OCI-LY7 (cell line): ENCODE data around the gene GALNT2. TPM values are rescaled to one million over a fixed set of nuclear protein-coding genes. Genes with fewer than 3 reads are reported as not detected.

ENCODE experiments used
- BruUV-seq: library from RNA; stranded (reverse); fragments of 400-500 nt; replicated peaks from 2 replicates; lab custom pipeline; 2021; lab: Mats Ljungman, UMichigan
- CTCF ChIA-PET: fragments of 300-600 bp; sonication (Branson Sonifier 250); formaldehyde crosslinking; loops from one replicate; lab custom pipeline; 2022; ENCODE audit warnings: antibody characterized with exemption; ENCODE audit not compliant: unreplicated experiment; lab: Charles Lee
- POLR2A ChIA-PET: fragments of 300-600 bp; sonication (Branson Sonifier 250); formaldehyde crosslinking; loops from one replicate; lab custom pipeline; 2022; ENCODE audit warnings: antibody characterized with exemption; lab: Charles Lee
- DNase-seq: peaks from one replicate; pipeline ENCODE4 v3.0.0-alpha.2; 2015; ENCODE audit warnings: low spot score
- H2AFZ ChIP-seq: fragments of 200-600 bp; sonication (generic), shearing (Covaris generic); 2 replicates; pipeline ENCODE4 v1.6.1; 2014; ENCODE audit warnings: mild to moderate bottlenecking, antibody characterized with exemption, low read length, moderate library complexity
- H3K27ac ChIP-seq: fragments of 200-600 bp; sonication (generic); 2 replicates; pipeline ENCODE4 v1.5.1; 2014; ENCODE audit warnings: mixed run types, low read depth, mild to moderate bottlenecking, moderate library complexity, low read length, inconsistent platforms; ENCODE audit not compliant: poor library complexity, severe bottlenecking
- H3K36me3 ChIP-seq: fragments of 200-600 bp; sonication (generic); 2 replicates; pipeline ENCODE4 v1.6.1; 2014; ENCODE audit warnings: mild to moderate bottlenecking, antibody characterized with exemption, low read length, moderate library complexity, mixed read lengths; ENCODE audit not compliant: insufficient read depth
- H3K4me1 ChIP-seq: fragments of 200-600 bp; sonication (generic); 2 replicates; pipeline ENCODE4 v1.5.1; 2014; ENCODE audit warnings: mild to moderate bottlenecking, low read length; ENCODE audit not compliant: insufficient read depth, poor library complexity, severe bottlenecking
- H3K4me2 ChIP-seq: fragments of 200-600 bp; sonication (generic); 2 replicates; pipeline ENCODE4 v1.6.1; 2014; ENCODE audit warnings: mild to moderate bottlenecking, low read length
- H3K4me3 ChIP-seq: fragments of 200-600 bp; sonication (generic); 2 replicates; pipeline ENCODE4 v1.5.1; 2014; ENCODE audit warnings: mild to moderate bottlenecking, low read depth, low read length; ENCODE audit not compliant: poor library complexity, severe bottlenecking
- H3K79me2 ChIP-seq: fragments of 200-600 bp; sonication (generic); 2 replicates; pipeline ENCODE4 v1.6.1; 2016; ENCODE audit warnings: low read depth, mild to moderate bottlenecking, low read length, moderate library complexity, mixed read lengths; ENCODE audit not compliant: insufficient read depth
- H3K9me2 ChIP-seq: fragments of 200-600 bp; sonication (generic); 2 replicates; pipeline ENCODE4 v1.6.1; 2016; ENCODE audit warnings: mild to moderate bottlenecking, low read length, mixed read lengths; ENCODE audit not compliant: insufficient read depth
- H3K9me3 ChIP-seq: fragments of 200-600 bp; sonication (generic); 2 replicates; pipeline ENCODE4 v1.6.1; 2014; ENCODE audit warnings: mild to moderate bottlenecking, mixed run types, low read length, mixed read lengths
- H4K20me1 ChIP-seq: fragments of 200-600 bp; sonication (generic); 2 replicates; pipeline ENCODE4 v1.6.1; 2014; ENCODE audit warnings: mild to moderate bottlenecking, antibody characterized with exemption, low read length, moderate library complexity, mixed read lengths; ENCODE audit not compliant: insufficient read depth
- CTCF ChIP-seq: fragments of 200-600 bp; sonication (generic); conservative IDR thresholded peaks from 2 replicates; pipeline ENCODE4 v1.5.1; 2014; ENCODE audit warnings: mild to moderate bottlenecking, antibody characterized with exemption, low read length, moderate library complexity, mixed read lengths
- EZH2phosphoT487 ChIP-seq: fragments of 200-600 bp; sonication (generic); IDR thresholded peaks from 2 replicates; pipeline ENCODE4 v1.6.1; 2018; ENCODE audit warnings: low read depth, borderline replicate concordance, mild to moderate bottlenecking, mixed run types, antibody characterized with exemption, low read length, moderate library complexity, mixed read lengths
- intact Hi-C: fragments of 100-400 bp; cut with micrococcal nuclease; formaldehyde crosslinking; loops from one replicate; pipeline ENCODE4 v1.10.0; 2022; ENCODE audit not compliant: unreplicated experiment
- total RNA-seq, 2 experiments: library from RNA; depleted of rRNA in 1 of 2; stranded (reverse); fragments of >200 nt in 1 of 2; shearing (Covaris generic) in 1 of 2; gene quantifications; 2 replicates each; pipeline ENCODE4 v1.2.3, GENCODE V29; 2014 to 2022

GALNT2 gene
- total RNA-seq, 2 experiments from 2014 or later = 29.9 to 67.3 TPM

- no TSS peak for BruUV-seq
- POLR2A ChIA-PET = interaction anchor here (1.2 to 2.8 kb wide), 3 partner anchors 11 to 23 kb away, joined by 3 to 15 read pairs (median 9); no protein-coding TSS in a partner anchor
- Histone ChIP-seq H3K79me2 (no peaks in the 10 kb centered on the region), H3K4me3 (no peak overlapping the region), H3K9me2 (no peaks in the 10 kb centered on the region), H3K36me3 (no peaks in the 10 kb centered on the region), H3K9me3 (no peaks in the 10 kb centered on the region), H3K27ac (no peak overlapping the region), H3K4me2 (no peak overlapping the region), H4K20me1 (no peaks in the 10 kb centered on the region), H2AFZ (no peak overlapping the region), H3K4me1 (no peaks in the 10 kb centered on the region)
- no peak for TF ChIP-seq CTCF
- no peak for TF ChIP-seq EZH2phosphoT487
- CTCF ChIA-PET = no interaction called here
- DNase-seq = no peak
- intact Hi-C loops = no loop called here
Observed at GRCh38 chr1:230226007-230226800, 159.2 kb downstream of the GALNT2 start.

GRCh38 chr1:230226814-230227213, 159.8 kb downstream of the GALNT2 start:
- no peak overlapping the region for H3K4me3 ChIP-seq
- BruUV-seq = no TSS peak
- H3K4me2 ChIP-seq = no peak overlapping the region
- intact Hi-C loops = no loop called here
- POLR2A ChIA-PET = interaction anchor here (2.8 kb wide), 1 partner anchor 13 kb away, joined by 15 read pairs; no protein-coding TSS in a partner anchor
- H3K9me2 ChIP-seq = no peaks in the 10 kb centered on the region
- H3K4me1 ChIP-seq = no peaks in the 10 kb centered on the region
- DNase-seq = no peak
- no peak overlapping the region for H3K27ac ChIP-seq
- TF ChIP-seq CTCF = no peak
- TF ChIP-seq EZH2phosphoT487 = no peak
- no peaks in the 10 kb centered on the region for H3K79me2 ChIP-seq
- H4K20me1 ChIP-seq = no peaks in the 10 kb centered on the region
- CTCF ChIA-PET = no interaction called here
- no peaks in the 10 kb centered on the region for H3K36me3 ChIP-seq
- H3K9me3 ChIP-seq = no peaks in the 10 kb centered on the region
- H2AFZ ChIP-seq = no peak overlapping the region
